GM23248 (cell line): ENCODE results near the gene SPATC1L.

Source experiments
- EZH2 ChIP-seq: fragments of 200-600 bp; sonication (generic); IDR thresholded peaks from 2 replicates; pipeline ENCODE4 v1.6.1; 2018; ENCODE audit warnings: antibody characterized with exemption, mild to moderate bottlenecking; ENCODE audit not compliant: insufficient read depth, poor library complexity, severe bottlenecking
- EZH2phosphoT487 ChIP-seq: fragments of 200-600 bp; sonication (generic); IDR thresholded peaks from 2 replicates; pipeline ENCODE4 v1.6.1; 2018; ENCODE audit warnings: antibody characterized with exemption, moderate library complexity, mild to moderate bottlenecking, low read depth; ENCODE audit not compliant: insufficient read depth

DNA sequence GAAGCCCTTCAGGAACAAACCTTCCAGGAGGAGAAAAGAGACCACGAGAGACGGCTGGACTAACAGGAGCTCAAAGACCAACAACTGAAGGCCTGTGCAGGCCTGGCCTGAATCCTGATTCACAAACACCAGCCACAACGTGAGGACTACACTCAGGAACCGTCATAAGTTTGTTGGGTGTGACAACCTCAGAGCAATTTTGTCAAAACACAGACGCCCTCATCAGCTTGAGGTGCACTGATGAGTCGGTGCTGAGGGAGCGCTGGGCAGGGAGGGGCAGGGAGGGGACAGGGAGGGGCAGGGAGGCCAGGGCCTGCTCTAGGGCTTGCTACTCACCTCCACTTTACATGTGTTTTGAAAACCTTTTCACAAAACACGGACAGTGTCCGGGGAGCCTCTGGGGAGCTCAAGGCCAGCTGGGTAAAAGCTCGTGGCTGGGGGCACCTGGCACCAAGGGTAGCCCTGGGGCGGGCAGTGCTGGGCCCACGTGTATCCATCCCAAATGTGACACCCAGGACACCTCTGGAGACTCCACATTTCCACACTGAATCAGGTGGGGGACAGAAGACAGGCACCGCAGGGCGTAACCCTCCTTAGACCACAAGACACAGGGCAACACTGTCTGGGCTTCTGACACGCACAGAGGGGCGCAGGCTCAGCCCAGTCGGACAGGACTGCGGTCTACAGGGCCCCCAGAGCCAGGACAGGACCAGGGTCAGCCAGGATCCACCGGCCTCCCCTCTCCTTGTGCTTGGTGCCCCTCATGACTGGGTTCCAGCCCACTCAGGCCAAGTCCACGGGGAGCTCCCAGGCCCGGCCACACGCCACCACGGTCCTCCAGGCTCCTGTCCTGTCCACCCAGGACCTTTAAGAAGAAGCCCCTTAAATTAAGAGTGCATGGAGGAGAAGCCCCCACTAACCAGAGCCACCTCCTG lies 27.8 kb upstream of the SPATC1L start:
- TF ChIP-seq EZH2, result no peak
- TF ChIP-seq EZH2phosphoT487, result no peak
